ENCODE results near the gene SCG5.

DNA sequence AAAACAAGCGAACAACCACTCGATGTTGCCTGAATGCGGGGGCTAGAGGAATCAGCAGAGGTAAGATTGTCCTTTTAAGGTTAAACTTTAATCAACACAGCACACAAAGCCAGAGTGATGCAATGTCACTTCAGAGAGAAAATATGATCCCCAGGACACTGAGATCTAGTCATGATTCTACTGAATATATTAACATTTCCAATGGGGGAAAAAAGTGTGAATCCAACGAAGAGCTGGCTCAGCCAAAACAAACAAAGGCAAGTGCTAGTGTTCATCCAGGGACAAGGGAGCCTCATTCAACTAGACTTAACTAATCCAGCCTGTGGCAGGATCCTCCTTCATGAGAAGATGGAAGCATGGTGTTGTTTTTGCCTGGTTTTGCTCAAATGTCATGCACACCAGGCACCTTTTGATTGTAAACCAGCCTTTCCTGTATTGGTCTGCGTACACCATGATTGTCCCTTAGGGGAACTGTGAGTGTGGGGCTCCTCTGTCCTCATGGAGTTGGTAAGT is 35.8 kb downstream of the SCG5 start:
- TF ChIP-seq ZNF157 (tag by site-specific recombination; IDR thresholded peaks at IDR 0.05) (no peak), ZNF114 (tag by site-specific recombination; IDR thresholded peaks at IDR 0.05) (no peak), ZNF266 (tag by site-specific recombination; IDR thresholded peaks at IDR 0.05; ENCODE audit: low read depth) (no peak), ZNF792 (tag by site-specific recombination; IDR thresholded peaks at IDR 0.05) (no peak), TCF7L2 (IDR thresholded peaks at IDR 0.05; ENCODE audit: borderline replicate concordance, low read depth, low read length) (no peak), ZNF629 (tag by site-specific recombination; IDR thresholded peaks at IDR 0.05) (peak; percentile 56; the same call in 1 of the 2 replicates)
- TF ChIP-seq, protein P1, sequence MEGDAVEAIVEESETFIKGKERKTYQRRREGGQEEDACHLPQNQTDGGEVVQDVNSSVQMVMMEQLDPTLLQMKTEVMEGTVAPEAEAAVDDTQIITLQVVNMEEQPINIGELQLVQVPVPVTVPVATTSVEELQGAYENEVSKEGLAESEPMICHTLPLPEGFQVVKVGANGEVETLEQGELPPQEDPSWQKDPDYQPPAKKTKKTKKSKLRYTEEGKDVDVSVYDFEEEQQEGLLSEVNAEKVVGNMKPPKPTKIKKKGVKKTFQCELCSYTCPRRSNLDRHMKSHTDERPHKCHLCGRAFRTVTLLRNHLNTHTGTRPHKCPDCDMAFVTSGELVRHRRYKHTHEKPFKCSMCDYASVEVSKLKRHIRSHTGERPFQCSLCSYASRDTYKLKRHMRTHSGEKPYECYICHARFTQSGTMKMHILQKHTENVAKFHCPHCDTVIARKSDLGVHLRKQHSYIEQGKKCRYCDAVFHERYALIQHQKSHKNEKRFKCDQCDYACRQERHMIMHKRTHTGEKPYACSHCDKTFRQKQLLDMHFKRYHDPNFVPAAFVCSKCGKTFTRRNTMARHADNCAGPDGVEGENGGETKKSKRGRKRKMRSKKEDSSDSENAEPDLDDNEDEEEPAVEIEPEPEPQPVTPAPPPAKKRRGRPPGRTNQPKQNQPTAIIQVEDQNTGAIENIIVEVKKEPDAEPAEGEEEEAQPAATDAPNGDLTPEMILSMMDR (tag by site-specific recombination; IDR thresholded peaks at IDR 0.05), result no peak
